ENCODE data around the gene MIER2.
"Not testable (repeated sequence)": the region's sequence is repeated elsewhere in the genome, so short reads cannot be mapped to it uniquely, and the experiment has no call there.

MIER2 gene, protein sequence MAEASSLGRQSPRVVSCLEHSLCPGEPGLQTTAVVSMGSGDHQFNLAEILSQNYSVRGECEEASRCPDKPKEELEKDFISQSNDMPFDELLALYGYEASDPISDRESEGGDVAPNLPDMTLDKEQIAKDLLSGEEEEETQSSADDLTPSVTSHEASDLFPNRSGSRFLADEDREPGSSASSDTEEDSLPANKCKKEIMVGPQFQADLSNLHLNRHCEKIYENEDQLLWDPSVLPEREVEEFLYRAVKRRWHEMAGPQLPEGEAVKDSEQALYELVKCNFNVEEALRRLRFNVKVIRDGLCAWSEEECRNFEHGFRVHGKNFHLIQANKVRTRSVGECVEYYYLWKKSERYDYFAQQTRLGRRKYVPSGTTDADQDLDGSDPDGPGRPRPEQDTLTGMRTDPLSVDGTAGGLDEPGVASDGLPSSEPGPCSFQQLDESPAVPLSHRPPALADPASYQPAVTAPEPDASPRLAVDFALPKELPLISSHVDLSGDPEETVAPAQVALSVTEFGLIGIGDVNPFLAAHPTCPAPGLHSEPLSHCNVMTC

DNA sequence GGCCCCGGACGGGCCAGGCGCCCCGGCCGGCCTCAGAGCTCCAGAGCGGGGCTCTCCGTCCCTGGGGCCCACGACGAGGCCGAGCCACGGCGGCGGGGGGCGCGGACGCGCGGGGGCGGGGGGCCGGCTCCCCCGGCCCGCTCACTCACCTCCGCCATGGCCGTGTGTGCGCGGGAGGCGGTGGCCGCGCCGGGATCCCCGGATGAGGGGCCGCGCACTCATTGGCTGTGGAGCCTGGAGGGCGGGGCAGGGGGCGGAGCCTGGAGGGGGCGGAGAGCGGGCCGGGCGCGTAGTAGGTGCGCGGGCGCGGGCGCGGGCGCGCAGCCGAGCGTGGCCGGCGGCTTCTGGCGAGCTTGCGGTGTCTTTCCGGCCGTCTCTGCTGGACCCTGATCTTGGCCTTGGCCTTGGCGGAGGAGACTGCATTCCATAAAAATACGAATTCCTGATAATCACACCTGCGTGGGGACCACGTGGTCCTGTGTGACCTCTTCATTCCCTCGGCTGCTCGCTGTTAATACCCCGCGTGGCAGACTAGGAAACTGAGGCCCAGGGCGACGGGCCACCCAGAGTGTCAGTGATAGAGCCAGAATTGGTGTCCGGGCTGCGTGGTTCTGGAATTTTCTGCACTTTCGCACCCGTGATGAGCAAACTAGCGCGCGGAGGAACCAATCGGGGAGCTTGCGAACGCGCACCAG, at the start of gene MIER2:
Gene MIER2, minus strand, starts transcription at position 172 of the 695 bp plus-strand sequence. Its CDS starts 14 bp downstream, at position 158.
- peak; percentile 40 for DNase-seq

DNA sequence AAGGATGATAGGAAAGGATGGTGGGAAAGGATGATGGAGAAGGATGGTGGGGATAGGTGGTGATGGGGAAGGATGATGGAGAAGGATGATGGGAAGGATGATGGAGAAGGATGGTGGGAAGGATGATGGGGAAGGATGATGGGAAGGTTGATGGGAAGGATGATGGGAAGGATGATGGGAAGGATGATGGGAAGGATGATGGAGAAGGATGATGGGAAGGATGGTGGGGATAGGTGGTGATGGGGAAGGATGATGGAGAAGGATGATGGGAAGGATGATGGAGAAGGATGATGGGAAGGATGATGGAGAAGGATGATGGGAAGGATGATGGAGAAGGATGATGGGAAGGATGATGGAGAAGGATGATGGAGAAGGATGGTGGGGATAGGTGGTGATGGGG, 49.0 kb upstream of the MIER2 start:
- not testable (repeated sequence) for DNase-seq

DNA sequence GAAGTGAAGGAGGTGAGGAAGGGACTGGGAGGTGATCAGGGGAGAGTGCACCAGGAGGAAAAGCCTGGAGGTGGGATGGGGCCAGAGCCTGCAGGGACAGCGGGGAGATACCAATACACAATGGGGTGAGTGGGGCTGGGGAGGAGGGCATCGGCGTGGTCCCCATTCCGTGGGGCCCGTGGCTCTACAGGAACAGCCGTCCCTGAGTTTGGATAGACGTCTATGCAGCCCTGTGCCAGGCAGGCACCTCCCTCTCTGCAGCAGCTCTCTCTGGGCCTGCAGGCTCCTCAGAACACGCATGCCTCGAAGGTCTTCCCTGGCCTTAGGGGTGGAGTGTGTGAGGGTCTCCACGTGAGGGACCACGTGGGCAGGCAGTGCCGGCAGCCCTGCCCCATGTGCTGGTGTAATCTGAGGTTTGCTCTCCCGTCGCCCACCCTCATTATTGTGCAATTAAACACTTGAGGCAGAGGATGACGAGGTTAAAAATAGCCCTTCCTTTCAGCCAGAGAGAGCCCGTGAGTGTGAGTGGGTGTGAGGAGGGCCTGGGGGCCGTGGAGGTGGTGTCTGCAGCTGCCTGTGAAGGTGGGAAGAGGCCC, 47.9 kb upstream of the MIER2 start:
- no peak for DNase-seq

DNA sequence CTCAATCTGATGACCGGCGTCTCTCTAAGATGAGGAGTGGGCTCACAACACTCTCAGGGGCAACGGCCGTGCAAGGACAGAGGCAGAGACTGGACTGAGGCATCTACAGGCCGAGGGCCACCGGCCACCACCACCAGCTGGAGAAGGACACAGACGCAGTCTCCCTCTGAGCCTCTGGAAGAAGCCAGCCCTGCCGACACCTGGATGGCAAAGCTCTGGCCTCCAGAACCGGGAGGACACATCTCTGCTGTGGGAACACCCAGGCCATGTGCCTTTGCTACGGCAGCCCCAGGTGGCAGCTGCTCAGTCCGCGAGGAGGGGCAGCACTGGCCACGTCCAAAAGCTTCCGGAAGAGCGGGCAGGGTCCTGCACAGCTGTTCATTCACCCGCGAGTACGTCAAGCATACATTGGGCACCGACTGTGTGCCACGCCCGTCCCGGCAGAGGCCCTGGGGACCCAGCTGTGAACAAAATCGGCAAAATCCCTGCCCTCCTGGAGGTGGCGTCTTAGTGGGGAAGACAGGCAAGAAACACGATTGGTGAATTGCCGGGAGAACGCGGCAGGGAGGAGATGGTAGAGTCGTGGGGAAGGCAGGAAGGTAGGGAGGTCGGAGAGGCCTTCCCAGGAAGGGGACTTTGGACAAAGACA, 47.3 kb upstream of the MIER2 start:
- no peak for DNase-seq

DNA sequence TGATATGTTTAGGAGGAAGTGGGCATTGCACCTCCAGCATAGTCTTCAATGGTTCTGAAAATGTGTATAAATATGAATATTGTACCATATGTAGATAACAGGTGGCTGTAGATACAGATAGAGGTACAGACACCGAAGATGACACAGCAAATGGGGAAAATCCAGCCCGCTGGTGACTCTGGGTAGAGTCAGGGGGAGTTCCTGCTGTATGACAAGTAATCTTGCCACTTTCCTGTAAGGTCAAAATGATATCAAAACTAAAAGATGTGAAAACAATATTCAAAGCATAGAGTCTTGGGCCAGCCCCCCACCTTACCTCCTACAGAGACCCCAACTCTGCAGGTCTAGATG, 46.6 kb upstream of the MIER2 start:
- no peak for DNase-seq

DNA sequence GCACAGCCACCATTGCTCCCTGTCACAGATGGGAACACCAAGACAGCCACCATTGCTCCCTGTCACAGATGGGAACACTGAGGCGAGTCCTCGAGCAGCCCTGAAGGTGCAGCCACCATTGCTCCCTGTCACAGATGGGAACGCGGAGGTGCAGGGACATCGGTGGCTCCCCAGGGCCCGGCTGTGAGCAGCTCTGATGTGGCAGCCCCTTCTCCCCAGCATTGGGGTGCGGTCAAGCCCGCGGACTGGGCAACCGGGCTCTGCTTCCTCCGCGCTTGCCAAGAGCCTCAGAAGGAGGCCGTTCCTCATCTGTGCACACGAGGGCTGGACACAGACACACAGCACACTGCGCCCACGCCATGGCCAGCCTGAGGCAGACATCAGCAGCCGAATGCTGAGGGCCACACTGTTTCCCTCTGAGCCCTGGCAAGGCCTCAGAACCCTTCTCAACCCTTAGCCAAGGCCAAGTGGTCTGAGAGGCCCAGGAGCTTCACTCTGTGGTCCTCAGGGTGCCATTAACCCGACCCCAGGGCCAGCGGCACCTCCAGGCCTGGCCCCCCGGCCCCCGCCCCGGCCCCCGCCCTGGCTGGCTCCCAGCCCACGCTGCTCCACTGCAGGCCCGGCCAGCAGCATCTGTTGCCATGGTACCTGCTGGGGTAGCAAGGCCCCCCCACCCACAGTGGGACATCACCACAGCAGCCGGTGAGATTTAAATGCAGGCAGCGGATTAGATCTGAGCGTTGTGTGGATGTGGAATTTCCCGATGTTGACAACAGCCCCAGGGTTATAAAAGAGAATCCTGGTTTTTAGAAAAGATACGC, 46.0 kb upstream of the MIER2 start:
- DNase-seq = no peak

DNA sequence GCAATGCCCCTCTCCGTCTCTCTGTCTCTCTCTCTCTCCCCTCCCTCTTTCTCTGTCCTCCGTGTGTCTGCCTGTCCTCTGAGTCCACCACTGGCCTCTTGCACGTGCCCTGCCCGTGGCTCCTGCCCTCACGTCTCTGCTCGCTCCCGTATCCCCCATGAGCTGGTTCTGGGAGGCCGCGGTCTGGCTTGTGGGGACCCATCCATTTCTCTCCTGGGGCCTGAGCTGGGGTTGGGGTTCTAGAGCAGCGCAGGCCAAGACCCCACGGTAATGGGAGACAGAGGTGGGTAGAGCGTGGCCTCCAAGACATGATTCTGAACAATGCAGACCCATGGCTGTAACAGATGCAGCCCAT, 45.3 kb upstream of the MIER2 start:
- no peak for DNase-seq

DNA sequence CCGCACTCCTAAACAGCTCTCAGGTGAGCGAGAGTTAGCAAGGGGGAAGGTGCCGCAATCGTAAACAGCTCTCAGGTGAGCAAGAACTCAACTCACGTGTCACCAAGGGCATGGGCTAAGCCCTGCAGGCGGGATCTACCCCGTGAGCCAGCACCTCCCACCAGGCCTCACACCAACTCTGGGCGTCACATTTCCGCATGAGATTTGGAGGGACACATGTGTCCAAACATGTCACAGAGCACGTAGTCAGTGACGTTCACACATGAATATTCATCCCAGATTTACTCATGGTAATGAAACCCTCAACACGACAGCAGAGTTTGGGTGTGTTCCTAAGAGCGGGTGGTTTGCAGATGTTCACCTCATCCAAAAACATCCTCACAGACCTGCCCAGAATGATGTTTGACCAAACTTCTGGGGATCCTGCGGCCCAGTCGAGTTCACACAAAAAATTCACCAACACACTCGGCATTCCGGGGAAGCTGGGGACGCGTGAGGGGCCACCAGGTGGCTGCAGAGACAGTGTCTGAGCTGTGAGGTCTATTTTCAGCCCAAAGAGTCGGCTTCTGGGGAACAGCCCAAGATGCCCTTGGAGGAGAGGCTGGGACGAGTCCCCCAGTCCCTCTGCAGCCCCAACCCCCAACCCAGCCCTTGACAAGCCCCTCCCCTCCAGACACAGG, 44.8 kb upstream of the MIER2 start:
- DNase-seq = no peak

DNA sequence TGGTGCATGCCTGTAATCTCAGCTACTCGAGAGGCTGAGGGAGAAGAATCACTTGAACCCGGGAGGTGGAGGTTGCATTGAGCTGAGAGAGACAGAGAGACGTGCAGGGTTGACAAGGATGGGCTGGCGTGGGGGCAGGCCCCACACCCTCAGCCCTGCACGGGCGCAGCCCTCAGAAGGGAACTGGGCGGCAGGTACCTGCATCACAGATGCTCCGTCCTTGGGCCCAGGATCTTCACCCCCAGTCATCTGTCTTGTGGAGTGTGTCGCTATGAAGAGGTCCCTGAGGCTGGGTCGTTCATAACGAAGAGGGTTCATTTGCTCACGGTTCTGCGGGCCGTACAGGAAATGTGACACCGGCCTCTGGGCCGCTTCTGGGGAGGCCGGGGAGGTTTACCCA, 44.1 kb upstream of the MIER2 start:
- DNase-seq = no peak

DNA sequence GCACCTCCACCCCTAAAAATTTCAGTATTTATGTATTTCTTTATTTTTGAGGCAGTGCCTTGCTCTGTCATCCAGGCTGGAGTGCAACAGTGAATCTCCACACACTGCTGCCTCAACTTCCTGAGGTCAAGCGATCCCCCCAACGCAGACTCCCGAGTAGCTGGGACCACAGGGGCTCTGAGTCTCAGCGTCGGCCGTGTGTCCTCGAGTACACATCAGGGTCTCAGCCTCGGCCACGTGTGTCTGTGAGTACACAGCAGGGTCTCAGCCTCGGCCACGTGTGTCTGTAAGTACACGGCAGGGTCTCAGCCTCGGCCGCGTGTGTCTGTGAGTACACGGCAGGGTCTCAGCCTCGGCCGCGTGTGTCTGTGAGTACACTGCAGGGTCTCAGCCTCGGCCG, 43.2 kb upstream of the MIER2 start:
- DNase-seq = no peak

DNA sequence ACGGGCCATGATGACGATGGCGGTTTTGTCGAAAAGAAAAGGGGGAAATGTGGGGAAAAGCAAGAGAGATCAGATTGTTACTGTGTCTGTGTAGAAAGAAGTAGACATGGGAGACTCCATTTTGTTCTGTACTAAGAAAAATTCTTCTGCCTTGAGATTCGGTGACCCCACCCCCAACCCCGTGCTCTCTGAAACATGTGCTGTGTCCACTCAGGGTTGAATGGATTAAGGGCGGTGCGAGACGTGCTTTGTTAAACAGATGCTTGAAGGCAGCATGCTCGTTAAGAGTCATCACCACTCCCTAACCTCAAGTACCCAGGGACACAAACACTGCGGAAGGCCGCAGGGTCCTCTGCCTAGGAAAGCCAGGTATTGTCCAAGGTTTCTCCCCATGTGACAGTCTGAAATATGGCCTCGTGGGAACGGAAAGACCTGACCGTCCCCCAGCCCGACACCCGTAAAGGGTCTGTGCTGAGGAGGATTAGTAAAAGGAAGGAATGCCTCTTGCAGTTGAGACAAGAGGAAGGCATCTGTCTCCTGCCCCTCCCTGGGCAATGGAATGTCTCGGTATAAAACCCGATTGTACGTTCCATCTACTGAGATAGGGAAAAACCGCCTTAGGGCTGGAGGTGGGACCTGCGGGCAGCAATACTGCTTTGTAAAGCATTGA, 42.2 kb upstream of the MIER2 start:
- not testable (repeated sequence) for DNase-seq

DNA sequence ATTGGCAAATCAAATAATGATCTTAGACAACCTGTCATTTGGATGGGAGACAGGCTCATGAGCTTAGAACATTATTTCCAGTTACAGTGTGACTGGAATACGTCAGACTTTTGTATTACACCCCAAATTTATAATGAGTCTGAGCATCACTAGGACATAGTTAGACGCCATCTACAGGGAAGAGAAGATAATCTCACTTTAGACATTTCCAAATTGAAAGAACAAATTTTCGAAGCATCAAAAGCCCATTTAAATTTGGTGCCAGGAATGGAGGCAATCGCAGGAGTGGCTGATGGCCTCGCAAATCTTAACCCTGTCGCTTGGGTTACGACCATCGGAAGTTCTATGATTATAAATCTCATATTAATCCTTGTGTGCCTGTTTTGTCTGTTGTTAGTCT, 41.6 kb upstream of the MIER2 start:
- DNase-seq = not testable (repeated sequence)

DNA sequence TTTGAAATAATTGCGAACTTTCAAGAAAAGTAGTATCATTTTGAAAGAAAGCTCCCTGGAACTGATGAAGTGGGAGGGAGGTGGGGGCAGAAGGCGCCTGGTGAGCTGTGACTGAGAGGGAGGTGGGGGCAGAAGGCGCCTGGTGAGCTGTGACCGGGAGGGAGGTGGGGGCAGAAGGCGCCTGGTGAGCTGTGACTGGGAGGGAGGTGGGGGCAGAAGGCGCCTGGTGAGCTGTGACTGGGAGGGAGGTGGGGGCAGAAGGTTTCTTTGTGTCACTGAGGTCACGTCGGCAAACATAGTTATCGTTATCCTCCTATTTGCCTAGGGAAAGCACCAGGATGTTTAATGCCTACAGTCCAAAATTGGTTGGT, 40.2 kb upstream of the MIER2 start:
- DNase-seq = no peak

DNA sequence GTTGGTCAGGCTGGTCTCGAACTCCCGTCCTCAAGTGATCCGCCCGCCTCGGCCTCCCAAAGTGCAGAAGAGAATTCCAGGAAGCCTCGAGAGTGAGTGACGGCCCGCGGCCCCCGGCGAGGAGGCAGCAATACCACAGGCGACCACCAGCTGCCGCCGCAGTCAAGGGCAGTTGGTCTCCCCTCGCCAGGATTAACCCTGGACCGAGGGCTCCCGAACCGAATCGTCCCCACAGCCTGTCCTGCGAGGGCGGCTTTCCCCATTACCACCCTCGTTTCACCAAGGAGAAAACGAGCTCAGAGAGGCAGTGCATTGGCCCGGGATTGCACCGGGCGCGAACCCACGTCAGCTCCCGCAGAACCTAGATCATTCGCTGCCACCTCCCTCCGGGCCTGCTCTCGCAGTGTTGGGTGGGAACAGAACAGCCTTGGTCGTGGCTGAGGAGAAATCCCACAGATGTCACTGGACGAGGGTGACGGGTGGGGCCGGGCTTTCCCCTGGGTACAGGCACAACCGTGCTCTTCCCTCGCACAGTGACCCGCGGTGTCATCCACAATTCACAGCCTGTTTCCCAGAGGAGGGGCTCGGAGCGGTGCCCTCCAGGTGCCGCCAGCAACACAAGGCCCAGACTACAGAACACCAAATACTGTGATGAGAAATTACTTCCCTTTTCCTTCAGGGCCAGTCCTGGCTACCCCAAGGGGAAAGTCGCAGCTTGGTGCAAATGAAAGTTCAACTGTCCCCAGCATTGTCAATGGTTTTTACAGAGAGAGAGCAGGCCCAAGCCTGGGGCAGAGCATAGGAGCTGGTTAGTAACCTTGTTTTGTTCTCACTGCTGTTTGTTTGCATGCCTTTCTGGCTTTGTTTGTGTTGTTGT, 39.6 kb upstream of the MIER2 start:
- no peak for DNase-seq

DNA sequence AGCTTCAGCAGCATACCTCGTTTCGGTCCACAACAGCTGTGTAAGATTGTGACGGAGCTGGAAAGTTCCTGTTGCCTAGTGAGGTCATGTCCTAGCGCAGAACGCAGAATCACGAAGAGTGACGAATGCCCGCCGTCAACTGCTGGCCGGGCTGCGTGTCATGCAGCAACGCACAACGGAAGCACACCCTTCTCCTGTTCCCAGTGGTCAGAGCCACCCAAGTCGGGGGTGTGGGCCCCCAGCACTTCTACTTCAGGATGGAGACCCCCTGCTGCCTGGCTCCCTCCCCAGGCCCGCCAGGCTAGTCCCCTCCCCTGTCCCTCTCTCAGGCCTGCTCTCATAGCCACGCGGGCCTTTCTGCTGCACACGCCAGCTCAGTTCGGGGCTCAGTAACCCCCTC, 38.4 kb upstream of the MIER2 start:
- DNase-seq = no peak

DNA sequence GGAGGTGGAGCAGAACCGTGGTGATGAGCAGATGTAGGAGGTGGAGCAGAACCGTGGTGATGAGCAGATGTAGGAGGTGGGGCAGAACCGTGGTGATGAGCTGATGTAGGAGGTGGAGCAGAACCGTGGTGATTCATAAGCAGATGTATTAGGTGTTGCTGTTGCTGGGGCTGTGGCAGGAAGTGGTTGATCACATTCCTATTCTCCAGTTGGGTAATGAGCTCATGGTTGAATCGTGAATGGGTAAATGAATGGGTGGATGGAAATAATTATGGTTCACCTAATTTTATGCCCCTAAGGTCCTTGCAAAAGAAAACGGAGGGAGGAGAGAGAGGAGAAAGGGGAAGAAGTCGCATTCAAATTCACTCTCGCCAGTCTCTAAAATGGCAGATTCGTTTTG, 38.0 kb upstream of the MIER2 start:
- DNase-seq = peak; percentile 60

DNA sequence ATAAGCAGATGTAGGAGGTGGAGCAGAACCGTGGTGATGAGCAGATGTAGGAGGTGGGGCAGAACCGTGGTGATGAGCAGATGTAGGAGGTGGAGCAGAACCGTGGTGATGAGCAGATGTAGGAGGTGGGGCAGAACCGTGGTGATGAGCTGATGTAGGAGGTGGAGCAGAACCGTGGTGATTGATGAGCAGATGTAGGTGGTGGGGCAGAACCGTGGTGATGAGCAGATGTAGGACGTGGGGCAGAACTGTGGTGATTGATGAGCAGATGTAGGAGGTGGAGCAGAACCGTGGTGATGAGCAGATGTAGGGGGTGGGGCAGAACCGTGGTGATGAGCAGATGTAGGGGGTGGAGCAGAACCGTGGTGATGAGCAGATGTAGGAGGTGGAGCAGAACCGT, 37.3 kb upstream of the MIER2 start:
- not testable (repeated sequence) for DNase-seq

DNA sequence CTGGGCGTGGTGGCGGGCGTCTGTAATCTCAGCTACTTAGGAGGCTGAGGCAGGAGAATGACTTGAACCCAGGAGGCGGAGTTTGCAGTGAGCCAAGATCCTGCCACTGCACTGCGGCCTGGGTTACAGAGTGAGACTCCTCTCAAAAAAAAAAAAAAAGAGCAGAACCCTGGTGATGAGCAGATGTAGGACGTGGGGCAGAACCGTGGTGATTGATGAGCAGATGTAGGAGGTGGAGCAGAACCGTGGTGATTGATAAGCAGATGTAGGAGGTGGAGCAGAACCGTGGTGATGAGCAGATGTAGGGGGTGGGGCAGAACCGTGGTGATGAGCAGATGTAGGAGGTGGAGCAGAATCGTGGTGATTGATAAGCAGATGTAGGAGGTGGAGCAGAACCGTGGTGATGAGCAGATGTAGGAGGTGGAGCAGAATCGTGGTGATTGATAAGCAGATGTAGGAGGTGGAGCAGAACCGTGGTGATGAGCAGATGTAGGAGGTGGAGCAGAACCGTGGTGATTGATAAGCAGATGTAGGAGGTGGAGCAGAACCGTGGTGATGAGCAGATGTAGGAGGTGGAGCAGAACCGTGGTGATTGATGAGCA, 36.1 kb upstream of the MIER2 start:
- DNase-seq = not testable (repeated sequence)

DNA sequence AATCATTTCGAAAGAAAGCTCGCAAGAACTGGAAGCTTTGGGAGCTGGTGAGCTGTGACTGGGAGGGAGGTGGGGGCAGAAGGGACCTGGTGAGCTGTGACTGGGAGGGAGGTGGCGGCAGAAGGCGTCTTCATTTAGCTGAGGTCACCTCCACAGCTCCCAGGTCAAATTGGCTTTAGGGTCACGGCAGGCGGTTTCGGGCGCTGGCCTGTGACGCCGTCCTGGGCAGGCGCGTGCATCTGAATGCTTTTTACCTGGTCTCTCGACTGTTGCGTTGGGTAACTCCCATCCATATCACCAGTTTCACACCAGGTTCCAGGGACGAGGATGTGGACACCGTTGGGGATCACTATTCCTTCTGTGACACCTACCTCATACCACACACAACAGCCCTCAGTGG, 35.2 kb upstream of the MIER2 start:
- no peak for DNase-seq

DNA sequence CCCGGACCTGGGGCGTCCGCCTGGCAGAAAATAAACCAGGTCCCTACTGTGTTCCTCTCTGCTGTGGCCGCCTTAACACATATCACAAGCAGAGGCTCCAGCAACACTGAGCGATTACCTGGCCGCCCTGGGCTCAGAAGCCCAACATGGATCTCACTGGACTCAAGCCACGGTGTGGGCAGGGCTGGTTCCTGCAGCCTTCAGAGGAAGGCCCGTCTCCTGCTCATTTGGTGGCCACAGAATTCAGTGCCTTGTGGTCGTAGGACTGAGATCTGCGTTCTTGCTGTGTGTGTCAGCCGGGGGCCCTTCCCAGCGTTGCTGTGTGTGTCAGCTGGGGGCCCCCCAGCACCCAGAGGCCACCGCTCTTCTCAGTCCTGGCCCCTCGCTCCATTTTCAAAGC, 34.1 kb upstream of the MIER2 start:
- DNase-seq = no peak
